Sciatic nerve (tissue), 2 donors: ENCODE results near the gene KIAA1328. TPM values are rescaled to one million over a fixed set of nuclear protein-coding genes. Genes with fewer than 3 reads are reported as not detected.
"Not testable (repeated sequence)": the region's sequence is repeated elsewhere in the genome, so short reads cannot be mapped to it uniquely, and the experiment has no call there.

Source experiments
- ATAC-seq: fragments of 200-7000 bp; cut with Tn5 transposase; one replicate; pipeline ENCODE4 v1.9.1; 2020; ENCODE audit warnings: mild to moderate bottlenecking, moderate library complexity
- DNase-seq: peaks from one replicate; pipeline ENCODE4 v3.0.0-alpha.2; 2020; ENCODE audit warnings: low spot score
- intact Hi-C: fragments of 100-400 bp; cut with DNase I; formaldehyde crosslinking; loops from one replicate; pipeline ENCODE4 v1.14.2; 2022
- total RNA-seq: library from RNA; stranded (reverse); fragmentation: NEBNext Ultra II Directional; extraction: Animal tissue kit (Norgen Biotek cat#: 25700); gene quantifications from one replicate; pipeline ENCODE4 v1.2.1, GENCODE V29; 2021
- donor health status: DM: no; HTN: no; CAD: no.
- donor health status: DM: no; HTN: no; CAD: no.

Gene KIAA1328
- total RNA-seq, 1 donor from 2014 or later, result 22.1 TPM

- DNase-seq (no peak), ATAC-seq (no peak)
- intact Hi-C loops, result no loop called here
Measured at GRCh38 chr18:36867056-36867455, 38.1 kb downstream of the KIAA1328 start.

- intact Hi-C loops, result no loop called here
- DNase-seq (no peak), ATAC-seq (no peak)
Measured at GRCh38 chr18:36871801-36872200, 42.9 kb downstream of the KIAA1328 start.

- intact Hi-C loops, result no loop called here
- ATAC-seq (no peak), DNase-seq (no peak)
Measured at GRCh38 chr18:36872329-36872728, 43.4 kb downstream of the KIAA1328 start.

- ATAC-seq, DNase-seq, intact Hi-C loops: not testable (repeated sequence)
Measured at GRCh38 chr18:36873826-36874225, 44.9 kb downstream of the KIAA1328 start.

- DNase-seq, ATAC-seq, intact Hi-C loops: not testable (repeated sequence)
Measured at GRCh38 chr18:36879796-36880195, 50.9 kb downstream of the KIAA1328 start.

GRCh38 chr18:36885981-36886380 lies 57.1 kb downstream of the KIAA1328 start:
- no peak for DNase-seq
- intact Hi-C loops, result no loop called here
- no peak for ATAC-seq

GRCh38 chr18:36887114-36887513 lies 58.2 kb downstream of the KIAA1328 start:
- DNase-seq (no peak), ATAC-seq (no peak)
- intact Hi-C loops, result no loop called here

GRCh38 chr18:36887864-36888263 lies 58.9 kb downstream of the KIAA1328 start:
- DNase-seq (no peak), ATAC-seq (no peak)
- intact Hi-C loops, result no loop called here

GRCh38 chr18:36888778-36889177 lies 59.9 kb downstream of the KIAA1328 start:
- intact Hi-C loops, result no loop called here
- DNase-seq (no peak), ATAC-seq (no peak)

- ATAC-seq (no peak), DNase-seq (no peak)
- intact Hi-C loops, result no loop called here
Measured at GRCh38 chr18:36889321-36889720, 60.4 kb downstream of the KIAA1328 start.

- intact Hi-C loops, result no loop called here
- no peak for DNase-seq
- ATAC-seq, result no peak
Measured at GRCh38 chr18:36889742-36890141, 60.8 kb downstream of the KIAA1328 start.

GRCh38 chr18:36890598-36890997 lies 61.7 kb downstream of the KIAA1328 start:
- DNase-seq (no peak), ATAC-seq (no peak)
- intact Hi-C loops, result no loop called here

GRCh38 chr18:36893227-36893626 lies 64.3 kb downstream of the KIAA1328 start:
- DNase-seq (no peak), ATAC-seq (no peak)
- intact Hi-C loops, result no loop called here

GRCh38 chr18:36895606-36896005 lies 66.7 kb downstream of the KIAA1328 start:
- no peak for ATAC-seq
- intact Hi-C loops, result no loop called here

GRCh38 chr18:36897253-36897652 lies 68.3 kb downstream of the KIAA1328 start:
- ATAC-seq (no peak), DNase-seq (no peak)
- intact Hi-C loops, result no loop called here

More at GRCh38 chr18:36895606-36896005, 66.7 kb downstream of the KIAA1328 start:
- DNase-seq, result no peak

- DNase-seq (no peak), ATAC-seq (no peak)
- intact Hi-C loops, result no loop called here
Measured at GRCh38 chr18:36899289-36899688, 70.4 kb downstream of the KIAA1328 start.

GRCh38 chr18:36900466-36900865 lies 71.5 kb downstream of the KIAA1328 start:
- DNase-seq (no peak), ATAC-seq (no peak)
- intact Hi-C loops, result no loop called here

GRCh38 chr18:36901277-36901701 lies 72.4 kb downstream of the KIAA1328 start:
- DNase-seq (no peak), ATAC-seq (no peak)
- intact Hi-C loops, result no loop called here

- DNase-seq (no peak), ATAC-seq (no peak)
- intact Hi-C loops, result no loop called here
Measured at GRCh38 chr18:36903215-36903928, 74.4 kb downstream of the KIAA1328 start.

GRCh38 chr18:36905571-36905970 lies 76.6 kb downstream of the KIAA1328 start:
- intact Hi-C loops, result no loop called here
- no peak for DNase-seq
- no peak for ATAC-seq

- intact Hi-C loops, ATAC-seq, DNase-seq: not testable (repeated sequence)
Measured at GRCh38 chr18:36909282-36909681, 80.4 kb downstream of the KIAA1328 start.
